ENCODE measurements around the gene CES5A. TPM values are rescaled to one million over a fixed set of nuclear protein-coding genes. Genes with fewer than 3 reads are reported as not detected.
"Not testable (repeated sequence)": the region's sequence is repeated elsewhere in the genome, so short reads cannot be mapped to it uniquely, and the experiment has no call there.

The CES5A gene
- total RNA-seq, 4 donors from 2014 or later, result not detected

DNA sequence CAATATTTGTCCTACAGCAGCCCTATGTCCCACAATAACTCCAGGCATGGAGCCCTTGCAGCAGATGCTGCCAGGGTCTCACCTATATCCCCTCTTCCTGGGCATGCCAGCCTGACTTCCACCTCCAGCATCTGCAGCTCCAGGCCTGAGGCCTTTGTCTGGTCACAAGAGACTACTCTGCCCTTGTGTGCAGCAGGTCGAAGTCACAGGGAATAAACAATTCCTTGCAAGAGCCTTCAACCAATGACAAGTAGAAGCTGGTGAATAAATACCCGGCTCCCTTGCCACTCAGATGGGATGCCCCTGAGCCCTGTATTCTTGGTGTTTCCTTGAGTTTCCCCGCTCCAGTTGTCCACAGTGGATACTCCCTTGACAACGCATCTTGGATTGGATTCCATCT is 65.3 kb downstream of the CES5A start:
- DNase-seq (ENCODE audit: low spot score) (no peak), ATAC-seq (ENCODE audit: low FRiP score) (no peak)
- TF ChIP-seq, protein P1, sequence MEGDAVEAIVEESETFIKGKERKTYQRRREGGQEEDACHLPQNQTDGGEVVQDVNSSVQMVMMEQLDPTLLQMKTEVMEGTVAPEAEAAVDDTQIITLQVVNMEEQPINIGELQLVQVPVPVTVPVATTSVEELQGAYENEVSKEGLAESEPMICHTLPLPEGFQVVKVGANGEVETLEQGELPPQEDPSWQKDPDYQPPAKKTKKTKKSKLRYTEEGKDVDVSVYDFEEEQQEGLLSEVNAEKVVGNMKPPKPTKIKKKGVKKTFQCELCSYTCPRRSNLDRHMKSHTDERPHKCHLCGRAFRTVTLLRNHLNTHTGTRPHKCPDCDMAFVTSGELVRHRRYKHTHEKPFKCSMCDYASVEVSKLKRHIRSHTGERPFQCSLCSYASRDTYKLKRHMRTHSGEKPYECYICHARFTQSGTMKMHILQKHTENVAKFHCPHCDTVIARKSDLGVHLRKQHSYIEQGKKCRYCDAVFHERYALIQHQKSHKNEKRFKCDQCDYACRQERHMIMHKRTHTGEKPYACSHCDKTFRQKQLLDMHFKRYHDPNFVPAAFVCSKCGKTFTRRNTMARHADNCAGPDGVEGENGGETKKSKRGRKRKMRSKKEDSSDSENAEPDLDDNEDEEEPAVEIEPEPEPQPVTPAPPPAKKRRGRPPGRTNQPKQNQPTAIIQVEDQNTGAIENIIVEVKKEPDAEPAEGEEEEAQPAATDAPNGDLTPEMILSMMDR (IDR thresholded peaks at IDR 0.05), result no peak

DNA sequence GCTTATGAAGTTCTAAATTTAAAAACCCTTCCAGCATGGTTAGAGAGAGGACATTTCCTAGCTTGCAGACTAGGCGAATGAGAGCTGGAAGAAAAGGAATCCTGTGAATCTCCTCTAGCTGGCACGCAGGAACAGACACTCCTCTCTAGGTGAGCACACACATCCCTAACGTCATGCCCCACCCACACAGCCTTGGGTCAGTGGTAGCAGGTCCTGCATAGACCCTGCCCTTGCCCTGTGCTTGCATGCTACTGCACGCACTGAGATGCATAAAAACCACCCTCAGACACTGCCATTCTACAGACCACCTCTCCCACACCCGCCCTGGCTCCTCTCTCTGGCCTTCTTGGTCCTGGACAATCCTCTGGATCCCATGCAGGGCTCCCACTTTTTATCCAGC is 65.8 kb downstream of the CES5A start:
- TF ChIP-seq, protein P1 (IDR thresholded peaks at IDR 0.05), result no peak
- DNase-seq (ENCODE audit: low spot score), result no peak
- ATAC-seq (ENCODE audit: low FRiP score), result no peak

DNA sequence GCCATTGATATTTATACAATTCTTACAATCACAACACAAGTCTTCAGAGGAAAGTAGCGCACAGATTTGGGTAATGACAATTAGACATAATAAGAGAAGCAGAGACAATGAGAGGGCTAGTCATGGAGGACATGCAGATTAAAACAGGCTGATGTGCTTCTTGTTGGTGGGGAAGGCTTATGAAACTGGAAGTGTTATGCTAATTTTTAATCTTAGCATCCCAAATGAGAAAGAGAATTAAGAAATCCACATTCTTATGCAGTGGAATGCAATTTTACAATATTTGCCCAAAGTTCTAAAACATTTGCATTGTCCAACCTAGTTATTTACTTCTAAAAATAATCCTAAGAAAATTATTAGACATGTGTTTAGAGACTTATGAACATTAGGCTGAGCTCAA is 66.9 kb downstream of the CES5A start:
- not testable (repeated sequence) for DNase-seq (ENCODE audit: low spot score); ATAC-seq (ENCODE audit: low FRiP score)

DNA sequence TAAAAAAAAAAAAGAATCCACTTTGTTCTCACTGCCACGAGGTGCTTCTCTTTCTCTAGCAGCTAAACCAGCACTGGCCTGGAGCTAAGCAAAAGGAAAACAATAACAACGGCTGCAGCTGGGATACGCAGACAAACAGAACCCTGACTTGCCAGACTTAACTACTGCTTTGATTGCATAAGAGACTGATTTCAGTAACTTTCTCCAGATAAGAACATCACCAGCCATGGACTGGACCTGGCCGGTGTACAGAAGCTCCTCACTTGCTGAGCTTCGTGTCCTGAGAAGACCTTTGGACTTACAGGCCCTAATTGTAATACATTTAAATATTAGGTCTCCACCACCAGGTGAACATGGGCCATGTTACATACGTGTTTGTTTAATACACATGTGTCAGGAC is 70.1 kb downstream of the CES5A start:
- not testable (repeated sequence) for DNase-seq (ENCODE audit: low spot score); ATAC-seq (ENCODE audit: low FRiP score)

DNA sequence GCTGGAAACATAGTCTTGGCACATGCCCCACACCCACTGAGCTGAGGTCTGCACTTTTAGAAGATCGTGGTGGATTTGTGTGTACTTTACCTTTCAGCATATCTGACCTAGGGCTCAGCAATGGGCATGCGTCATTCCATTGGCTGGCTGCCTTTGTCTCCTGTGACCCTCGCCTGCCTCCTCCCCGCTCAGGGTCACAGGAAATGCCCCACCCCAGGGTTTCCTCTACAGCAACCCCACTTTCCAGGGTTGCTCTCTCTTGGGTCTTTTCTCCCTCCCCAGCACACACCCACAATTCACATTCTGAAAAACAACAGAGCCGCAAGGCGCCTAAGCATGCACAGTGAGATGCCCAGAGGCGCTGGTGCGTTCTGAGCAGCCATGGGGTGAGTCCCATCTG is 71.5 kb downstream of the CES5A start:
- not testable (repeated sequence) for DNase-seq (ENCODE audit: low spot score); ATAC-seq (ENCODE audit: low FRiP score)

Other genes starting within 250 kb of the CES5A start
- gene SLC6A2, start 219.4 kb downstream of the CES5A start, total RNA-seq, result under 1 TPM in 2 of 4 donors, not detected in 2; 0.47 to 0.48 TPM
- 100 to 1,000 TPM in 2 of 4 donors, 10 to 100 TPM in 1, 1 to 10 TPM in 1; 4.9 to 166 (median 107) TPM for gene CES1, start 42.3 kb downstream of the CES5A start, total RNA-seq